GM18907 (cell line): ENCODE results near the gene CHST15.

Source experiments
- ATAC-seq: cut with Tn5 transposase; IDR thresholded peaks from one replicate; pipeline ENCODE4 v1.9.1; 2021; ENCODE audit warnings: mild to moderate bottlenecking, moderate library complexity; ENCODE audit not compliant: unreplicated experiment

Gene CHST15

GRCh38 chr10:124067825-124068400 lies 25.5 kb downstream of the CHST15 start:
- ATAC-seq, result no peak

GRCh38 chr10:124066781-124067714 lies 26.4 kb downstream of the CHST15 start:
- ATAC-seq, result no peak

- ATAC-seq, result no peak
Observed at GRCh38 chr10:124066126-124066700, 27.2 kb downstream of the CHST15 start.

- no peak for ATAC-seq
Observed at GRCh38 chr10:124065382-124066125, 27.8 kb downstream of the CHST15 start.

- no peak for ATAC-seq
Observed at GRCh38 chr10:124064676-124065075, 28.7 kb downstream of the CHST15 start.

GRCh38 chr10:124063750-124064603 lies 29.4 kb downstream of the CHST15 start:
- no peak for ATAC-seq

- no peak for ATAC-seq
Observed at GRCh38 chr10:124062390-124062789, 31.0 kb downstream of the CHST15 start.

GRCh38 chr10:124061030-124061429 lies 32.4 kb downstream of the CHST15 start:
- no peak for ATAC-seq

GRCh38 chr10:124060148-124060720 lies 33.2 kb downstream of the CHST15 start:
- ATAC-seq, result no peak

GRCh38 chr10:124059551-124059950 lies 33.8 kb downstream of the CHST15 start:
- ATAC-seq, result no peak

- no peak for ATAC-seq
Observed at GRCh38 chr10:124058346-124059003, 34.9 kb downstream of the CHST15 start.

GRCh38 chr10:124057601-124058000 lies 35.8 kb downstream of the CHST15 start:
- ATAC-seq, result no peak

GRCh38 chr10:124056337-124056980 lies 36.9 kb downstream of the CHST15 start:
- ATAC-seq, result no peak

- no peak for ATAC-seq
Observed at GRCh38 chr10:124053971-124054370, 39.4 kb downstream of the CHST15 start.

GRCh38 chr10:124052561-124052960 lies 40.8 kb downstream of the CHST15 start:
- ATAC-seq, result no peak

- ATAC-seq, result no peak
Observed at GRCh38 chr10:124050021-124051015, 43.1 kb downstream of the CHST15 start.

GRCh38 chr10:124049484-124049883 lies 43.9 kb downstream of the CHST15 start:
- ATAC-seq, result no peak
